HL-60/S4 (cell line): ENCODE measurements around the gene SELENOF.

Experiments used
- in situ Hi-C: fragments of 300-500 bp; cut with MboI; formaldehyde crosslinking; loops from 2 replicates; pipeline ENCODE4 v1.14.3; 2022; ENCODE audit warnings: low sequenced_read_pairs

SELENOF gene

GRCh38 chr1:86913896-86914600 lies at the start of gene SELENOF:
TSS of gene SELENOF (minus strand) at chr1:86914126. CDS start at chr1:86914111, 15 bp downstream.
- in situ Hi-C loops, result no loop called here

GRCh38 chr1:86960548-86960947 lies 46.6 kb upstream of the SELENOF start:
- in situ Hi-C loops, result no loop called here

DNA sequence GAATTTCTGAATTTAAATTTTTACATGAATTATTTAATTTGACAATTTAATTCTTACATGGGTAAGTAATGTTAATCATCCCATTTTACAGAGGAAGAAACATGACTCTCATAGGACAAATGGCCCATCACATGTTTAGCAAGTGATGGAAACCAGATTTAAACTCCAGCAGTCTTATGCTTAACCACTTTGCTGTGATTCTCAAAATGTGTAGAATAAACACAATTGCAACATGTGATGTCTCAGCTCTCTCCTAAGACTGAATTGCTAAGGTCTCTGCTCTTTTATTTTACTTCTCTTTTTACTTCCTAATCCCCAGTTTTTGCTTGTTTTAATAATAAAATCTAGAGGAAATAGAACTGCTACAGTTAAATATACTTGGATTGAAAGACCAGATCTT lies 43.3 kb upstream of the SELENOF start:
- in situ Hi-C loops, result no loop called here

DNA sequence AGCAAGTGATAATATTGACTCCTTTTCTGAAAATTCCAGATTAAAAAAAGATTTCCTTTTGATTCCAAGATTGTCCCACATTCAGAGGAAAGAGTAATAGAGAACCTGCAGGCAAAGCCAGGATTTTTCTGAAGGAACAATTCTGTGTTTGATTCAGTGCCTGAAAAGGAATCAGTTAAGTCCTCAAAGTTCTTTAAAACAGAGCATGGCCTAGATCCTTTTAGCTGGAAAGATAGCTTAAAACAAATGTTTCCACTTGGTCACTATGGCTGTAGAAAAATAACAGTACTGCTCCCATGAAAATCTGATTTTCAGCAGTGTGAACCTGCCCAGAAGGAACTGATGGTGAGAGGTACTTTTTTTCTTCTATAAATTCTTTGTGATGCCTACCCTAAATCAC lies 42.3 kb upstream of the SELENOF start:
- in situ Hi-C loops, result no loop called here

DNA sequence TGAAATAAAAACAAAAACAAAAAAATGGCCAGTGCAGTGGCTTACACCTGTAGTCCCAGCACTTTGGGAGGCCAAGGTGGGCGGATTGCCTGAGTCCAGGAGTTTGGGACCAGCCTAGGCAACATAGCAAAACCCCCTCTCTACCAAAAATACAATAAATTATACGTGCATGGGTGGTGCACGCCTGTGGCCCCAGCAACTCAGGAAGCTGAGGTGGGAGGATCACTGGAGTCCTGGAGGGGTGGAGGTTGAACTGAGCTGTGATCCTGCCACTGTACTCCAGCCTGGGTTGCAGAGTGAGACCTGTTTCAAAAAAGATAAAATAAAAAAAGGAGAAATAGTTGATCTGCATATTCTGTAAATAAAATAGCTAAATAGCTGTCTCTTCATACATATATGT lies 41.8 kb upstream of the SELENOF start:
- in situ Hi-C loops, result no loop called here

DNA sequence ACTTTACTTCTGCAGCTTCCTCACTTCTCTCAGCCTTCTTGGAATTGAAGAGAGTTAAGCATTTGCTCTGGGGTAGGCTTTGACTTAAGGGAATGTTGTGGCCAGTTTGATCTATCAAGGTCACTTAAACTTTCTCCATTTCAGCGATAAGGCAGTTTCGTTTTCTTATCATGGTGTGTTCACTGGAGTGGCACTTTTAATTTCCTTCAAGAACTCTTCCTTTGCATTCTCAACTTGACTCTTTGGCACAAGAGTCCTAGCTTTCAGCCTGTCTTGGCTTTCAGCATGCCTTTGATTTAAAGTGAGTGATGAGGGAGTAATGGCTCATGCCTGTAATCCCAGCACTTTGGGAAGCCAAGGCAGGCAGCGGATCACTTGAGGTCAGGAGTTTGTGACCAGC lies 39.2 kb upstream of the SELENOF start:
- in situ Hi-C loops, result no loop called here

DNA sequence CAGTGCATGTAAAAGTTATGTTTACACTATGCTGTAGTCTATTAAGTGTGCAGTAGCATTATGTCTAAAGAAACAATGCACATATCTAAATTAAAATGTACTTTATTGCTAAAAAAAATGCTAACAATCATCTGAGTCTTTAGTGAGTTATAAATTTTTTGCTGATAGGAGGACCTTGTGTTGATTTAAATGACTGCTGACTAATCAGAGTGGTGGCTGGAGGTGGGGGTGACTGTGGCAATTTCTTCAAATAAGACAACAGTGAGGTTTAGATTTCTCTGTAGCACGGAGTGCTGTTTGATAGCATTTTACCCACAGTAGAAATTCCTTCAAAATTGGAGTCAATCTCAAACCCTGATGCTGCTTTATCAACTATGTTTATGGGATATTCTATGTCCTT lies 37.5 kb upstream of the SELENOF start:
- in situ Hi-C loops, result no loop called here

GRCh38 chr1:86950712-86951419 lies 36.9 kb upstream of the SELENOF start:
- in situ Hi-C loops, result no loop called here

DNA sequence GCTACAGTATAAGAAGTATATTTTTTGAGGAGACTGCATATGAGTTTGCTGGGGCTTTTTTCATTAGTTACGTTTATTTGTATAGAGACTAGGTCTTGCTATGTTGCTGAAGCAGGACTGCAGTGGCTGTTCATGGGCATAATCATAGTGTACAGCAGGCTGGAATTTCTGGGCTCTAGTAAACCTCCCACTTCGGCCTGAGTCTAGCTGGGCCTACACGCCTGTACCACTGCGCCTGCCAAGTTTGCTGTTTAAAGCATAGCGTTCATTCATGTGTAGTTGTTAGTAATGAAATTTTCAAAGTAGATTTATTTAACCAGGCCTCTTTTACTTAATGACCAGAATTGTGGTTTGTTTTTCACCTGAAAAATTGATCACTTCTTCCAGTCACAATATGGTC lies 34.3 kb upstream of the SELENOF start:
- in situ Hi-C loops, result no loop called here

DNA sequence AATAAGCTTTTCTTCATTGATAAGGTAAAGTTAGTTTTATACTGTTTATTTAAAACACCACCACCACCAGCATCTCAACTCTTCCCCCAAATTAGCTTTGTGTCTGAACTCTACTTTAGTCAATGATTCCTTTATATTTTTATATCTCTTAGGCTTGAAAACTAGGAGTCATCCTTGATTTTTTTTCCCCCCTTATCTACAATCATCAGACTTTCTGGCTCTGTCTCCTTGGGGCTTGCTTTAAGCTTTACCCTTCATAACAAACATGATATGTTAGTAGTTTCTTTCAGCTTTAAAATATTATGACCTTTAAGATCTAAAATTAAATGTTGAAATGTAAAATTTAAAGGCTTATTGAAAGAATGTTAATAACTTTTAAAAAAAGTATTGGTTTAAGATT lies 28.8 kb upstream of the SELENOF start:
- in situ Hi-C loops, result no loop called here

- in situ Hi-C loops, result no loop called here
Measured at GRCh38 chr1:86942042-86942441, 28.1 kb upstream of the SELENOF start.

- in situ Hi-C loops, result no loop called here
Measured at GRCh38 chr1:86940599-86940998, 26.7 kb upstream of the SELENOF start.

DNA sequence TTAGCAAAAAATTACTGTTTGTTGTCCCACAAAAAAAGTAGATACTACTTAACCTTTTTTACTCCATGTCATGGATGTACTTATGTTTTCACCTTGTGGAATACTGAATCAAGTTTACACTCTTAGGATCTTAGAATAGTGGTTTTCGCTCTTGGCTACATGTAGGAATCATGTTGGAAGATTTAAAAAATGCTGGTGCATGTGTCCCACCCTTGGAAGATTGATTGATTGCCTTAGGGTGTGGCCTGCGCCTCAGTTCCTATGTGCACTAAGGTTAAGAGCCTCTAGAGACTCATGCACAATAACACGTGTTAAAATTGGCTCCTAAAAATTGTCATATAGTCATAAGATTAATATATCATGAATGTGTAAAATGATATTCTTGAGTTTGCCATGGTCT lies 25.5 kb upstream of the SELENOF start:
- in situ Hi-C loops, result no loop called here

DNA sequence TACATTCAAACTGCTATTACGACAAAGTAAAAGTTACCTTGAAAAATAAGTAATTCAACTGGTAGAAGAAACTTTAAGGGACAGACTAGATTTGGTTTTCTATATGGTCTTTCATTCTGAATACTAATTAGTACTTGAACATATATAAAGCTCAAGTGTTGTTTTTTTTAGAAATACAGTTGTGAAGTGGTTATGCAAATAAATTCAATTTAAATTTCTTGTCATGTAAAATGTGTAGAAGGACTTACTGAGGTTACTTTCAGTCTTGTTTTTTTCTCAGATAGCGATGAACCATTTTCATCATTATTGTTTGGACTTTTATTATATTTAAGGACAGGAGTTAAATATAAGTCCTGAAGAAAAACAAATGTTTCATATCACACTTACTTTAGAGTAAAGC lies 24.9 kb upstream of the SELENOF start:
- in situ Hi-C loops, result no loop called here

GRCh38 chr1:86938450-86938849 lies 24.5 kb upstream of the SELENOF start:
- in situ Hi-C loops, result no loop called here

DNA sequence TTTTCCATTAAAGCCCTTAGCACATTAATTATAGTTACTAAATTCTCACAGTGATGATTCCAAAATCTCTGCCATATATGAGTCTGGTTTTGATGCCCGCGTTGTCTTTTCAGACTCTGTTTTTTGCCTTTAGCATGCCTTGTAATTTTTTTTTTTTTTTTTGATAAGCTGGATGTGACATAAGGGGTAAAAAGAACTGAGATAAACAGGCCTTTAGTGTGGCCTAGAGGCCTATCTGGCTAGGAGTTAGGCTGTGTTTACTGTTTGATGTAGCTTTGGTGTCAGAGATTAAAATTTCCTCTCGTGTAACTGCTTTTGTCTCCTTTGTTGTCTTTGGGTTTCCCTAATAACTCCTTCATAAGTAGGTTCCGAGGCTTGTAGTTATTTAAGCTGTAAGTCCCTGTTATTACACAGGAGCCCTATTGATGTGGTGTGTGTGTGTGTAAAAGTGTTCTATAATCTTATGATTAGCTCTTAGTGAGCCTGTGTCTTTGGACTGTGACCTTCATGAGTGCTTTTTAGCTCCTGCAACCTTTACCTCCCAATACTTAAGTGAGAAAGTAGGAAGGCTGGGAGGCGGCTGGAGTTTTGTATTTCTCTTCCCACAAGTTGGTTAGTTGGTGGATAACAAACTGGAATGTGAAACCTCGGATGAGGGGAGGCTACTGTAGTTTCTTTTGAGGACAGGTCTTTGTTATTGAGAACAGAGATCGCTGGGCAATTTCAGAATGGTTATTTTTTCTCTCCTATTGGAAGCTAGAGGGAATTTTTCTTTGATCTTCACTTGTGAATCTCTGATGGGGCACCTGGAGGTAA lies 19.8 kb upstream of the SELENOF start:
- in situ Hi-C loops, result no loop called here

GRCh38 chr1:86933051-86933450 lies 19.1 kb upstream of the SELENOF start:
- in situ Hi-C loops, result no loop called here

DNA sequence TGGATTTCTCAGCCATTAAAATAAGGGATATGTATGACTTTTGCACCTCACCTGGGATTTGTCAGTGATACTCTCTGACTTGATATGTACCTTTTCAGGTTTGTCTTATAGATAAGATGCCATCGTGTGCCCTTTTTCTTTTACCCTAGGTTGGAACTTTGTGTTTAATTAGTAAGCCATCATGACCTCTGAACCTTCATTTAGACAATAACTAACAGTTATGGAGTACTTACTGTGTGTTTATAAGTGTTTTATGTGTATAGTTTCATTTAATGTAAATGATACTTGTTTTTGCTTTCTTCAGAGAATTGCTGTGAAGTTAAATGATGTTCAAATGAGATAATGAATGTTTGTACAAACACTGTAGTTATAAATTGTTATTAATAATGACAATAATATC lies 14.9 kb upstream of the SELENOF start:
- in situ Hi-C loops, result no loop called here

GRCh38 chr1:86926883-86927282 lies 13.0 kb upstream of the SELENOF start:
- in situ Hi-C loops, result no loop called here

GRCh38 chr1:86925742-86926141 lies 11.8 kb upstream of the SELENOF start:
- in situ Hi-C loops, result no loop called here

DNA sequence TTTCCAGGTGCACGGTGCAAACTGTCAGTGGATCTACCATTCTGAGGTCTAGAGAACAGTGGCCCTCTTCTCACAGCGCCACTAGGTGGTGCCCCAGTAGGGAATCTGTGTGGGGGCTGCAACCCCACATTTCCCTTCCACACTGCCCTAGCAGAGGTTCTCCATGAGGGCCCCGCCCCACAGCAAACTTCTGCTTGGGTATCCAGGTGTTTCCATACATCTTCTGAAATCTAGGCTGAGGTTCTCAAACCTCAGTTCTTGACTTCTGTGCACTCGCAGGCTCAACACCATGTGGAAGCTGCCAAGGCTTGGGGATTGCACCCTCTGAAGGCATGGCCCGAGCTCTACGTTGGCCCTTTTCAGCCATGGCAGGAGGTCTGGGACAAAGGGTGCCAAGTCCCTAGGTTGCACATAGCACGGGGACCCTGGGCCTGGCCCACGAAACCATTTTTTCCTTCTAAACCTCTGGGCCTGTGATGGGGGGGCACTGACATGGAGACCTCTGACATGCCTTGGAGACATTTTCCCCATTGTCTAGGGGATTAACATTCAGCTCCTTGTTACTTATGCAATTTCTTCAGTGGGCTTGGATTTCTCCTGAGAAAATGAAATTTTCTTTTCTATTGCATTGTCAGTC lies 10.5 kb upstream of the SELENOF start:
- in situ Hi-C loops, result no loop called here
